Ectodermal cell (in vitro differentiated cells): Measurements from ENCODE around the gene ZNF521.

ENCODE experiments used
- H3K27ac ChIP-seq: 2 replicates; pipeline ENCODE4 v1.7.0; 2013; ENCODE audit warnings: mild to moderate bottlenecking, low read depth, low read length; ENCODE audit not compliant: insufficient read depth, poor library complexity, severe bottlenecking
- H3K27me3 ChIP-seq: 2 replicates; pipeline ENCODE4 v1.7.0; 2013; ENCODE audit warnings: mild to moderate bottlenecking, low read length; ENCODE audit not compliant: insufficient read depth, control insufficient read depth, poor library complexity, severe bottlenecking
- H3K36me3 ChIP-seq: one replicate; pipeline ENCODE4 v1.7.0; 2013; ENCODE audit warnings: low read length; ENCODE audit not compliant: control insufficient read depth, insufficient read depth
- H3K4me1 ChIP-seq: one replicate; pipeline ENCODE4 v1.7.0; 2013; ENCODE audit warnings: low read length; ENCODE audit not compliant: control insufficient read depth, insufficient read depth
- H3K4me3 ChIP-seq: 2 replicates; pipeline ENCODE4 v1.7.0; 2013; ENCODE audit warnings: low read depth, low read length, control low read depth; ENCODE audit not compliant: insufficient read depth
- H3K9me3 ChIP-seq: 2 replicates; pipeline ENCODE4 v1.7.0; 2013; ENCODE audit warnings: mild to moderate bottlenecking, low read length, moderate library complexity; ENCODE audit not compliant: control insufficient read depth
- WGBS, 2 experiments: methylation state at CpG; one replicate each; pipeline ENCODE4 v1.1.7; 2013; ENCODE audit warnings: missing lambda C conversion rate in 2 of 2; 5-methylcytosine and 5-hydroxymethylcytosine counted together

Gene ZNF521

GRCh38 chr18:25231327-25231691 lies 120.7 kb downstream of the ZNF521 start:
- Histone ChIP-seq H3K4me3 (no peak overlapping the region), H3K27ac (no peak overlapping the region), H3K36me3 (peaks cover 12% of the 10 kb centered on the region), H3K27me3 (no peaks in the 10 kb centered on the region), H3K9me3 (no peaks in the 10 kb centered on the region), H3K4me1 (no peaks in the 10 kb centered on the region)
- WGBS, 2 experiments = 89 to 91% methylated on average over 5 of the region's 5 CpGs

- no peak overlapping the region for H3K27ac ChIP-seq
Observed at GRCh38 chr18:25230658-25231326, 121.2 kb downstream of the ZNF521 start.

GRCh38 chr18:25229920-25230319 lies 122.0 kb downstream of the ZNF521 start:
- Histone ChIP-seq H3K4me1 (no peaks in the 10 kb centered on the region), H3K36me3 (peaks cover 25% of the 10 kb centered on the region), H3K4me3 (no peak overlapping the region), H3K27me3 (no peaks in the 10 kb centered on the region), H3K9me3 (no peaks in the 10 kb centered on the region), H3K27ac (no peak overlapping the region)
- 100% methylated on average over 1 of the region's 2 CpGs for WGBS, 2 experiments

More at GRCh38 chr18:25230658-25231326, 121.2 kb downstream of the ZNF521 start:
- 92 to 96% methylated on average over 10 of the region's 10 CpGs for WGBS, 2 experiments
- Histone ChIP-seq H3K4me1 (no peaks in the 10 kb centered on the region), H3K36me3 (peaks cover 17% of the 10 kb centered on the region), H3K27me3 (no peaks in the 10 kb centered on the region), H3K9me3 (no peaks in the 10 kb centered on the region), H3K4me3 (no peak overlapping the region)

GRCh38 chr18:25229081-25229480 lies 122.9 kb downstream of the ZNF521 start:
- Histone ChIP-seq H3K4me1 (no peaks in the 10 kb centered on the region), H3K9me3 (no peaks in the 10 kb centered on the region), H3K27ac (no peak overlapping the region), H3K36me3 (peaks cover 33% of the 10 kb centered on the region), H3K4me3 (no peak overlapping the region), H3K27me3 (no peaks in the 10 kb centered on the region)
- 96 to 99% methylated on average over 3 of the region's 3 CpGs for WGBS, 2 experiments

GRCh38 chr18:25228410-25228809 lies 123.6 kb downstream of the ZNF521 start:
- Histone ChIP-seq H3K27ac (no peak overlapping the region), H3K9me3 (no peaks in the 10 kb centered on the region), H3K36me3 (peaks cover 35% of the 10 kb centered on the region), H3K27me3 (no peaks in the 10 kb centered on the region), H3K4me3 (no peak overlapping the region), H3K4me1 (peaks cover 3% of the 10 kb centered on the region)
- WGBS, 2 experiments = 90 to 100% methylated on average over 1 of the region's 1 CpG

GRCh38 chr18:25225151-25225550 lies 126.8 kb downstream of the ZNF521 start:
- H3K36me3 ChIP-seq = peaks cover 39% of the 10 kb centered on the region
- no peak overlapping the region for H3K27ac ChIP-seq
- 94 to 96% methylated on average over 12 of the region's 12 CpGs for WGBS, 2 experiments

GRCh38 chr18:25223899-25224886 lies 127.8 kb downstream of the ZNF521 start:
- H3K36me3 ChIP-seq = peaks cover 39% of the 10 kb centered on the region
- 95 to 96% methylated on average over 23 of the region's 23 CpGs for WGBS, 2 experiments

More at GRCh38 chr18:25225151-25225550, 126.8 kb downstream of the ZNF521 start:
- no peak overlapping the region for H3K4me3 ChIP-seq
- no peaks in the 10 kb centered on the region for H3K27me3 ChIP-seq
- H3K4me1 ChIP-seq = peaks cover 6% of the 10 kb centered on the region
- H3K9me3 ChIP-seq = no peaks in the 10 kb centered on the region

GRCh38 chr18:25223211-25223610 lies 128.8 kb downstream of the ZNF521 start:
- Histone ChIP-seq H3K36me3 (peaks cover 46% of the 10 kb centered on the region), H3K27me3 (no peaks in the 10 kb centered on the region), H3K4me1 (peaks cover 6% of the 10 kb centered on the region), H3K27ac (no peak overlapping the region), H3K4me3 (no peak overlapping the region), H3K9me3 (no peaks in the 10 kb centered on the region)
- WGBS, 2 experiments = 10 to 11% methylated on average over 2 of the region's 2 CpGs

More at GRCh38 chr18:25223899-25224886, 127.8 kb downstream of the ZNF521 start:
- no peak overlapping the region for H3K27ac ChIP-seq
- H3K27me3 ChIP-seq = no peaks in the 10 kb centered on the region
- no peaks in the 10 kb centered on the region for H3K9me3 ChIP-seq
- no peak overlapping the region for H3K4me3 ChIP-seq
- peaks cover 6% of the 10 kb centered on the region for H3K4me1 ChIP-seq

- Histone ChIP-seq H3K27ac (no peak overlapping the region), H3K4me3 (no peak overlapping the region), H3K9me3 (no peaks in the 10 kb centered on the region), H3K36me3 (peaks cover 48% of the 10 kb centered on the region), H3K27me3 (no peaks in the 10 kb centered on the region), H3K4me1 (peaks cover 6% of the 10 kb centered on the region)
- WGBS, 2 experiments = 92 to 98% methylated on average over 3 to 4 of the region's 4 CpGs
Observed at GRCh38 chr18:25222648-25223047, 129.3 kb downstream of the ZNF521 start.

GRCh38 chr18:25210622-25211021 lies 141.3 kb downstream of the ZNF521 start:
- H3K9me3 ChIP-seq = no peaks in the 10 kb centered on the region
- H3K36me3 ChIP-seq = no peaks in the 10 kb centered on the region
- H3K27me3 ChIP-seq = no peaks in the 10 kb centered on the region
- no peak overlapping the region for H3K4me3 ChIP-seq
- no peak overlapping the region for H3K27ac ChIP-seq
- WGBS, 2 experiments = 86 to 93% methylated on average over 3 of the region's 3 CpGs
- no peaks in the 10 kb centered on the region for H3K4me1 ChIP-seq
